Measurements from ENCODE around the gene SLX4IP. TPM values are rescaled to one million over a fixed set of nuclear protein-coding genes. Genes with fewer than 3 reads are reported as not detected.

SLX4IP gene
- total and polyA plus RNA-seq, 2 of the 13 experiments (the other 11 are each of a cell fraction or from before 2014, with no cell fraction given), result 3.6 to 7.3 TPM

- TF ChIP-seq ZNF281 (CRISPR knock-in tag; IDR thresholded peaks at IDR 0.05; ENCODE audit: borderline replicate concordance) (peak; percentile 82), SIX1 (CRISPR knock-in tag; IDR thresholded peaks at IDR 0.05; ENCODE audit: borderline replicate concordance) (peak; percentile 5; the same call in 1 of the 2 replicates), ZNF142 (CRISPR knock-in tag; IDR thresholded peaks at IDR 0.05) (no peak), RFX5 (IDR thresholded peaks at IDR 0.05; ENCODE audit: low read depth, low read length) (peak; percentile 77; the same call in 1 of the 2 replicates), TAF15 (IDR thresholded peaks at IDR 0.05; ENCODE audit: low read depth, low read length, poor library complexity, severe bottlenecking) (no peak), ZNF580 (CRISPR knock-in tag; IDR thresholded peaks at IDR 0.05; ENCODE audit: borderline replicate concordance, low read depth) (peak; percentile 95), TOPORS (CRISPR knock-in tag; IDR thresholded peaks at IDR 0.05) (no peak), CTCF (CRISPR knock-in tag; IDR thresholded peaks at IDR 0.05) (peak; percentile 61), GABPA (IDR thresholded peaks at IDR 0.05; ENCODE audit: low read depth, low read length) (no peak), GABPA (CRISPR knock-in tag; IDR thresholded peaks at IDR 0.05; ENCODE audit: low read depth) (peak; percentile 59), NPAS2 (CRISPR knock-in tag; IDR thresholded peaks at IDR 0.05; ENCODE audit: borderline replicate concordance) (no peak), DPF2 (CRISPR knock-in tag; IDR thresholded peaks at IDR 0.05; ENCODE audit: borderline replicate concordance, low read depth) (peak; percentile 99), FOXO4 (CRISPR knock-in tag; conservative IDR thresholded peaks at IDR 0.05) (no peak)
Measured at GRCh38 chr20:10603971-10604864, 169.1 kb downstream of the SLX4IP start (continued).
